Non-pigmented ciliary epithelial cell (primary cell): ENCODE results near the gene CDH4.

Experiments
- DNase-seq: peaks from one replicate; pipeline ENCODE4 v3.0.0-alpha.2; 2010; ENCODE audit warnings: low read depth

Gene CDH4

GRCh38 chr20:61655591-61655990 is 403.5 kb downstream of the CDH4 start:
- no peak for DNase-seq

- DNase-seq: no peak
Measured at GRCh38 chr20:61656198-61656597, 404.1 kb downstream of the CDH4 start.

GRCh38 chr20:61657721-61658377 is 405.8 kb downstream of the CDH4 start:
- DNase-seq: no peak

GRCh38 chr20:61658563-61658962 is 406.5 kb downstream of the CDH4 start:
- no peak for DNase-seq

- DNase-seq: no peak
Measured at GRCh38 chr20:61659246-61659993, 407.4 kb downstream of the CDH4 start.

- no peak for DNase-seq
Measured at GRCh38 chr20:61659994-61660346, 407.9 kb downstream of the CDH4 start.

GRCh38 chr20:61660559-61660958 is 408.5 kb downstream of the CDH4 start:
- DNase-seq: no peak

- DNase-seq: no peak
Measured at GRCh38 chr20:61661025-61661424, 409.0 kb downstream of the CDH4 start.

- DNase-seq: no peak
Measured at GRCh38 chr20:61661583-61661982, 409.5 kb downstream of the CDH4 start.

GRCh38 chr20:61662226-61662967 is 410.3 kb downstream of the CDH4 start:
- DNase-seq: no peak

- DNase-seq: no peak
Measured at GRCh38 chr20:61662968-61663331, 410.9 kb downstream of the CDH4 start.

GRCh38 chr20:61663521-61664425 is 411.7 kb downstream of the CDH4 start:
- no peak for DNase-seq

- no peak for DNase-seq
Measured at GRCh38 chr20:61664556-61665320, 412.7 kb downstream of the CDH4 start.

GRCh38 chr20:61665528-61666470 is 413.7 kb downstream of the CDH4 start:
- no peak for DNase-seq

GRCh38 chr20:61666471-61666832 is 414.4 kb downstream of the CDH4 start:
- DNase-seq: no peak

GRCh38 chr20:61667056-61667792 is 415.2 kb downstream of the CDH4 start:
- DNase-seq: no peak

GRCh38 chr20:61668065-61668650 is 416.1 kb downstream of the CDH4 start:
- DNase-seq: no peak

GRCh38 chr20:61668771-61669503 is 416.9 kb downstream of the CDH4 start:
- no peak for DNase-seq
